Peyer's patch (tissue), 4 donors: Measurements from ENCODE around the gene PDE5A. TPM values are rescaled to one million over a fixed set of nuclear protein-coding genes. Genes with fewer than 3 reads are reported as not detected.
A peak's percentile ranks its signal among the peaks of the same experiment; 100 is the strongest.

Experiments used
- DNase-seq, 3 donors: peaks; one replicate each; pipeline ENCODE4 v3.0.0-alpha.2; 2017 to 2019
- H3K27ac ChIP-seq, 4 donors: fragments of 200-600 bp; sonication (generic); one replicate each; pipeline ENCODE4 v1.5.1; 2016 to 2019
- H3K27me3 ChIP-seq, 2 donors: fragments of 200-600 bp; sonication (generic); one replicate each; pipeline ENCODE4 v1.5.1; 2019
- H3K36me3 ChIP-seq, 3 donors: fragments of 200-600 bp; sonication (generic); one replicate each; pipeline ENCODE4 v1.5.1; 2016 to 2019
- H3K4me1 ChIP-seq, 4 donors: fragments of 200-600 bp; sonication (generic); one replicate each; pipeline ENCODE4 v1.5.1; 2016 to 2019
- H3K4me3 ChIP-seq, 4 donors: fragments of 200-600 bp; sonication (generic); 1 replicate in 3 of 4; 2 replicates in 1 of 4; pipeline ENCODE4 v1.5.1; 2016 to 2019; ENCODE audit warnings: mild to moderate bottlenecking in 1 of 4
- H3K9me3 ChIP-seq, 4 donors: fragments of 200-600 bp; sonication (generic); one replicate each; pipeline ENCODE4 v1.5.1; 2016 to 2019; ENCODE audit warnings: mild to moderate bottlenecking in 1 of 4
- POLR2A ChIP-seq, 2 donors: fragments of 450-650 bp; IDR thresholded peaks; one replicate each; pipeline ENCODE4 v1.5.1; 2017; ENCODE audit warnings: antibody characterized with exemption in 2 of 2, mild to moderate bottlenecking in 2 of 2, moderate library complexity in 2 of 2
- total RNA-seq, 4 donors: library from RNA; depleted of rRNA; stranded (reverse); fragments of >200 nt; gene quantifications; one replicate each; pipeline ENCODE4 v1.1.0, GENCODE V29; 2016
- TF ChIP-seq, protein P1 (sequence below), 6 experiments: fragments of 450-650 bp in 4 of 6; fragments of 200-600 bp in 2 of 6; sonication (generic) in 1 of 6; IDR thresholded peaks; one replicate each; pipeline ENCODE4 v1.5.1; 2017 to 2019; ENCODE audit warnings: antibody characterized with exemption in 6 of 6, mild to moderate bottlenecking in 3 of 6, moderate library complexity in 1 of 6

Gene PDE5A
- total RNA-seq, 4 donors from 2014 or later, result 37.7 to 58.6 (median 47.2) TPM

DNA sequence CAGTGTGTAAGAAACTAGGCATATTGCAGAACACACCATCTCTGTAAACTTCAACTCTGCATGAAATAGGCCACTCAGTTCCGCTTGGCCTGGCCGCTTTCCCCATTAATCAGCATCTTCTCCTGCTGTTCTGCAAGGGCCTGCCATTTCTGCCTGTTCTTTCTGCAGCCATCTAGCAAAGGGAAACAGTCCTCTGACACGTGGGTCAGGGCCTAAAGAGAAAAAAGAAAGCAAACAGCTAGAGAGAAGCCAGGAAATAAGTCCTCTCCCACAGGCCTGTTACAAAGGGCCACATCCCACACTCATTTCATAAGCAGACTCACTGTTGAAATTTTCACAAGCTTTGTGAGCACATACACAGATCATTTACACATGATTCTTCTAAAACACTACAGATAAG lies 130.1 kb downstream of the PDE5A start:
- TF ChIP-seq, protein P1, sequence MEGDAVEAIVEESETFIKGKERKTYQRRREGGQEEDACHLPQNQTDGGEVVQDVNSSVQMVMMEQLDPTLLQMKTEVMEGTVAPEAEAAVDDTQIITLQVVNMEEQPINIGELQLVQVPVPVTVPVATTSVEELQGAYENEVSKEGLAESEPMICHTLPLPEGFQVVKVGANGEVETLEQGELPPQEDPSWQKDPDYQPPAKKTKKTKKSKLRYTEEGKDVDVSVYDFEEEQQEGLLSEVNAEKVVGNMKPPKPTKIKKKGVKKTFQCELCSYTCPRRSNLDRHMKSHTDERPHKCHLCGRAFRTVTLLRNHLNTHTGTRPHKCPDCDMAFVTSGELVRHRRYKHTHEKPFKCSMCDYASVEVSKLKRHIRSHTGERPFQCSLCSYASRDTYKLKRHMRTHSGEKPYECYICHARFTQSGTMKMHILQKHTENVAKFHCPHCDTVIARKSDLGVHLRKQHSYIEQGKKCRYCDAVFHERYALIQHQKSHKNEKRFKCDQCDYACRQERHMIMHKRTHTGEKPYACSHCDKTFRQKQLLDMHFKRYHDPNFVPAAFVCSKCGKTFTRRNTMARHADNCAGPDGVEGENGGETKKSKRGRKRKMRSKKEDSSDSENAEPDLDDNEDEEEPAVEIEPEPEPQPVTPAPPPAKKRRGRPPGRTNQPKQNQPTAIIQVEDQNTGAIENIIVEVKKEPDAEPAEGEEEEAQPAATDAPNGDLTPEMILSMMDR (IDR thresholded peaks at IDR 0.05), result no peak
- TF ChIP-seq POLR2A (IDR thresholded peaks at IDR 0.05), result no peak
- Histone ChIP-seq H3K27ac (no peak overlapping the region), H3K9me3 (no peaks in the 10 kb centered on the region), H3K27me3 (no peaks in the 10 kb centered on the region), H3K36me3 (peaks cover 0 to 77% (median 0%) of the 10 kb centered on the region in 3 donors), H3K4me1 (no peaks in the 10 kb centered on the region), H3K4me3 (no peak overlapping the region)
- no peak for DNase-seq

- DNase-seq, result no peak
- Histone ChIP-seq H3K27me3 (no peaks in the 10 kb centered on the region), H3K27ac (no peak overlapping the region), H3K4me3 (no peak overlapping the region), H3K9me3 (no peaks in the 10 kb centered on the region), H3K4me1 (no peaks in the 10 kb centered on the region), H3K36me3 (peaks cover 0 to 46% (median 0%) of the 10 kb centered on the region in 3 donors)
- no peak for TF ChIP-seq POLR2A (IDR thresholded peaks at IDR 0.05)
- TF ChIP-seq, protein P1 (IDR thresholded peaks at IDR 0.05), result no peak
These were observed 134.7 kb downstream of the PDE5A start for GRCh38 chr4:119493886-119494285.

GRCh38 chr4:119493419-119493818 lies 135.2 kb downstream of the PDE5A start:
- DNase-seq, result no peak
- no peaks in the 10 kb centered on the region for H3K4me1 ChIP-seq
- TF ChIP-seq POLR2A (IDR thresholded peaks at IDR 0.05), result no peak
- TF ChIP-seq, protein P1 (IDR thresholded peaks at IDR 0.05), result peak in 3 of 6 experiments; percentile 30 to 51 (median 36)
- H3K27me3 ChIP-seq, result no peaks in the 10 kb centered on the region
- H3K4me3 ChIP-seq, result no peak overlapping the region
- H3K9me3 ChIP-seq, result no peaks in the 10 kb centered on the region
- peaks cover 0 to 44% (median 0%) of the 10 kb centered on the region in 3 donors for H3K36me3 ChIP-seq
- H3K27ac ChIP-seq, result no peak overlapping the region

DNA sequence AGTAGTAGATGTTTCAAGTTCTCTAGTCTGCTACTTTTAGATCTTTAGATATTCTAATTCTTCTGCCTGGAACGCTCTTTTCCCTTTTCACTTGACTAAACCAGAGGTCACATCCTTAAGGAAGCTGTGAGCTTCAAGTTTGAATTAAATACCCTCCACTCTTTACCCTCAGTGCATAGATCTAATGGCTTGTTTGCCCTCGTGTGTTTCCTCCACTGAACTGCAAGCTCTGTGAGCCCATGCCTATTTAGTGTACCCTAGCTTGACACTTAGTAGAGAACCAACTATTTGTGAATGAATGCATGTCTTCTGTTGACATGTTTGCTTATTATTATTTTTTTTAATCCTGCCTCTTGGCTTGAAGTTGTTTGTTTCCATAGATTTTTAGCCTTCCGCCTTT lies 138.3 kb downstream of the PDE5A start:
- no peak for TF ChIP-seq POLR2A (IDR thresholded peaks at IDR 0.05)
- TF ChIP-seq, protein P1 (IDR thresholded peaks at IDR 0.05), result peak in 4 of 6 experiments; percentile 11 to 68 (median 58)
- Histone ChIP-seq H3K9me3 (no peaks in the 10 kb centered on the region), H3K36me3 (peaks cover 0 to 15% (median 0%) of the 10 kb centered on the region in 3 donors), H3K4me3 (no peak overlapping the region), H3K4me1 (no peaks in the 10 kb centered on the region), H3K27me3 (no peaks in the 10 kb centered on the region), H3K27ac (no peak overlapping the region)
- DNase-seq, result no peak

DNA sequence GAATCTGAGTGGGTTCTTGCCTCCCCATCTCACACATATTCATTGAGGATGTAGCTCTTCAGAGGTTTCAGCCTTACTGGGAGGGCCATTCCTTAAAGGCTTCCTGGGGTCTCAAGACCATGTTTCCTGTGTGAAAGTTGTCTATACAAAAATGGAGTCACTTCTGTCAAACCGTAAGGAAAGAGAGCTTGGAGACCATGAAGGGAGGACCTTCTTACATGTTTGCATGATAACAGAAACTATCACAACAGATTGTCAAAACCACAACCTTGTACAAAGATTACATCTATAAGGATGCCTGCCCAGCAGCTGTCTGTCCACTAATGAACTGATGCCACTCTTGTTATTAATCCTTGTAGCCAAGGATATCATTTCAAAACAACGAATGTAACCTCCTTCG lies 139.3 kb downstream of the PDE5A start:
- TF ChIP-seq, protein P1 (IDR thresholded peaks at IDR 0.05), result no peak
- TF ChIP-seq POLR2A (IDR thresholded peaks at IDR 0.05), result no peak
- H3K27ac ChIP-seq, result no peak overlapping the region
- no peak overlapping the region for H3K4me3 ChIP-seq
- no peak for DNase-seq
- peaks cover 0 to 5% (median 0%) of the 10 kb centered on the region in 3 donors for H3K36me3 ChIP-seq
- no peaks in the 10 kb centered on the region for H3K27me3 ChIP-seq
- H3K4me1 ChIP-seq, result no peaks in the 10 kb centered on the region
- H3K9me3 ChIP-seq, result no peaks in the 10 kb centered on the region

DNA sequence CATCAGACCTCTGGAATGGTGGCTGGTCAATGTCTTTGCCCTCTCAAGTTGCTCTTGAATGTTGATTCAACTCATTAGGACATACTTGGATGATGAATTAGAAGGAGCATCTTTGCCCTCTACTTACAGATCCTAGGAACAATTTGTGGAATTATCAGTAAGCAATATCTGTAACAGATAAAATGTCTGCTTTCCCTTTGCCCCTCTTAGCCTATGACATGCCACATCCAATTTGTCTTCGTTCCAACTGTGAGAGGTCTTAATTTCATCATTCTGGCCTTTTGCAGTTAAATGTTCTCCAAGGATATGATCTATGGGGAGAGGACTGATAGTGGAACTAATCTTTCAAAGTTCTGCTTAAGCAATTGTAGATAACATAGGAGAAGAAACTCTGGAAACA lies 148.3 kb downstream of the PDE5A start:
- H3K4me3 ChIP-seq, result no peak overlapping the region
- H3K4me1 ChIP-seq, result peaks cover 0 to 10% (median 0%) of the 10 kb centered on the region in 4 donors
- no peak for DNase-seq
- TF ChIP-seq POLR2A (IDR thresholded peaks at IDR 0.05), result no peak
- TF ChIP-seq, protein P1 (IDR thresholded peaks at IDR 0.05), result no peak
- H3K27me3 ChIP-seq, result no peaks in the 10 kb centered on the region
- no peaks in the 10 kb centered on the region for H3K9me3 ChIP-seq
- H3K36me3 ChIP-seq, result peaks cover 0 to 10% (median 0%) of the 10 kb centered on the region in 3 donors
- H3K27ac ChIP-seq, result peak overlapping the region in 2 of 4 donors; percentile 30 to 58
